Measurements from ENCODE around the gene RAB42.

- TF ChIP-seq, protein P1, sequence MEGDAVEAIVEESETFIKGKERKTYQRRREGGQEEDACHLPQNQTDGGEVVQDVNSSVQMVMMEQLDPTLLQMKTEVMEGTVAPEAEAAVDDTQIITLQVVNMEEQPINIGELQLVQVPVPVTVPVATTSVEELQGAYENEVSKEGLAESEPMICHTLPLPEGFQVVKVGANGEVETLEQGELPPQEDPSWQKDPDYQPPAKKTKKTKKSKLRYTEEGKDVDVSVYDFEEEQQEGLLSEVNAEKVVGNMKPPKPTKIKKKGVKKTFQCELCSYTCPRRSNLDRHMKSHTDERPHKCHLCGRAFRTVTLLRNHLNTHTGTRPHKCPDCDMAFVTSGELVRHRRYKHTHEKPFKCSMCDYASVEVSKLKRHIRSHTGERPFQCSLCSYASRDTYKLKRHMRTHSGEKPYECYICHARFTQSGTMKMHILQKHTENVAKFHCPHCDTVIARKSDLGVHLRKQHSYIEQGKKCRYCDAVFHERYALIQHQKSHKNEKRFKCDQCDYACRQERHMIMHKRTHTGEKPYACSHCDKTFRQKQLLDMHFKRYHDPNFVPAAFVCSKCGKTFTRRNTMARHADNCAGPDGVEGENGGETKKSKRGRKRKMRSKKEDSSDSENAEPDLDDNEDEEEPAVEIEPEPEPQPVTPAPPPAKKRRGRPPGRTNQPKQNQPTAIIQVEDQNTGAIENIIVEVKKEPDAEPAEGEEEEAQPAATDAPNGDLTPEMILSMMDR (IDR thresholded peaks at IDR 0.05; ENCODE audit: low read depth, low read length): no peak
- TF ChIP-seq EZH2phosphoT487 (IDR thresholded peaks at IDR 0.05; ENCODE audit: low read depth): no peak
Measured at GRCh38 chr1:28604962-28605361, 12.9 kb downstream of the RAB42 start.
